NCI-H526 (cell line): Measurements from ENCODE around the gene PRKAA2.
A peak's percentile ranks its signal among the peaks of the same experiment; 100 is the strongest.

Experiments
- DNase-seq, 2 experiments: peaks; one replicate each; lab custom pipeline; 2025; lab: John Stamatoyannopoulos, UW

The PRKAA2 gene

DNA sequence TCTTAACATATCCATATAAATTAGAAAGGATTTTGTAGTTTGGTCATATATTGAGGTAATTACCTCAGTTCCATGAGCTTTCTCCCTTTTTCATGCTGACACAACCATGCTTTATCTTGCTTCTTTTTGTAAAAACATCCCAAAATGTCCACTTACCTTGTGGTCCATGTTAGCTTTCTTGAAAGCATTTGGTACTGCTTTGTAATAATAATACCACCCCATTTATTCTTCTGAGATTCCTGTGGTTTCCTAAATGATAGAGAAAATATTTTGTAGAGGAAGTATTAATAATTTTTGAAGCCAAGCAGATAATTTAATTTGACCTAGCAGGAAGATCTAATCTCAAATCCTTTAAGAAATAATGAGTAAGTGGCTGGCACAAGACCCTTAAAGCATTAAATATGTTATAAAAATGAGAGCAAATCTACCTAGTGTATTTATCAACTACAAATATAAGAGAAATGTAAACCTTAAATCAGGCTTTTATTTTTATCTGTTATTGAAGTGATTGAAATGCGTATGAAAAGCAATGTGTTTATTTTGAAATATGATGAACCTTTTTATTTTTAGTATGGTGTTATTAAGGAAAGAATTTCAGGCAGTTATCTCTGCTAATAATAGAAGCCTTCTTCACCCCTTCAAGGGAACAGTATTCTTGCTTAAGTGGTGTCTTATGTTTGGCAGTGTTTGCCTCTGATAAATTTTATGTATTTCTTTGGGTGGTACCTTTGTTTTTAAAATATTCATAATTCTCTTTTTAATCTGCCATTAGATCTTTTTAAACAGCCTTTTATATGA lies 9.2 kb downstream of the PRKAA2 start:
- DNase-seq: no peak

DNA sequence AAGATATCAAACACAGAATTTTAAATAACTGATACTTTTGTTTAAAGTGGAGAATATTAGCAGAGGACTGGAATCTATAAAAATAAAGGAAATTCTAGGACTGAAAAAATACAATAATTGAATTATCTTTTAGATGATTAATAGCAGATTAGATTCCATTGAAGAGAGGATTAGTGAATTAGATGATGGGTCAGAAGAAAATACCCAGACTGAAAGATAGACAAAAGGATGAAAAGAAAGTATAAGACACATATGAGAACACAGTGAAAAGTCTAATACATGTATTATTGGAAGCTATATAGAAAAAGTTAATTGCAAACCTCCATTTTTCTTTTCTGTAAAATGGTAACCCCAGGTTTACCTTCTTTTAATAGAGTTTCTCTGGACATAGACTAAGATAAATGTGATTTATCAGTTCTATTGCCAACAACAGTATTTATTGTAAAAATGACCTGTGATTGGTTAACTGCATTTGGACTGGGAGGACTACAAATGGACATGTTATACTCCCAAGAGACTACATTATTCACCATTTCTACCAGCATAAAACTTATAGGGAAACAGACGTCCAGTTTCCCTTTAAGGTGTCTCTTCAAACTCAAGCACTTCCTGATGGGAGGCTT lies 11.0 kb downstream of the PRKAA2 start:
- no peak for DNase-seq

DNA sequence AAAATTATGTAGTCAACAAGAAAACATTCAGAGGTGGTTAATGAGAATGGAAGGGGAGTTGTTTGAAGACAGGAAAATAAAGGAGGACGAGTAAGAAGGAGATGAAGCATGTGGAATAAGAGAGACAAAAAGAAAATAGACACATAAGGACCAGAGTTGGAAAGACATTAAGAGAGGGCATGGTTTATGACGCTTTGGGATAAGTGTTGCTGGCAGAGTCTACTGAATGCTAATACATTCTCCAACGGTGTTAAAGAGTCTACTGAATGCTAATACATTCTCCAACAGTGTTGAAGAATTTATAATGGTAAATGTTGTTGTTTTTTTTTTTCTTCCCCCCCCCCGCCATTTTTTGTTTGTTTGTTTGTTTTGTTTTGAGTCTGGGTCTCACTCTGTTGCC lies 13.1 kb downstream of the PRKAA2 start:
- DNase-seq: no peak

DNA sequence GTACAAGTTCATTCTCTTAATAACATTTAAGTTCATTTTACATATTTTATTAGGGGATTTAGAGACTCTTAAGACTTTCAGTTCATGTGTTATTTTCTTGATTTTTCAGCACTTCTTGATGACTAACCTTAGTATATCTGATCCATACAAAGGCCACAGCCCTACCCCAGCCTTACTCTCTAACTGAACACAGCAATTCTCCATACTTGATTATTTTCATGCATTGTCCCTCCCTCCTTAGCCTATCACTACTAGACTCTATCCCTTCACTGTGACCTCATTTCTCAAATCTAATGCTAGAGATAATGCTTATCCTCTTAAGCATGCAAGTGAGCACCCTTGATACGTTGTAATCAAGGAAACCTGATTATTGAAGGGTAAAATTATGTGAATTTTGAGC lies 15.2 kb downstream of the PRKAA2 start:
- no peak for DNase-seq

DNA sequence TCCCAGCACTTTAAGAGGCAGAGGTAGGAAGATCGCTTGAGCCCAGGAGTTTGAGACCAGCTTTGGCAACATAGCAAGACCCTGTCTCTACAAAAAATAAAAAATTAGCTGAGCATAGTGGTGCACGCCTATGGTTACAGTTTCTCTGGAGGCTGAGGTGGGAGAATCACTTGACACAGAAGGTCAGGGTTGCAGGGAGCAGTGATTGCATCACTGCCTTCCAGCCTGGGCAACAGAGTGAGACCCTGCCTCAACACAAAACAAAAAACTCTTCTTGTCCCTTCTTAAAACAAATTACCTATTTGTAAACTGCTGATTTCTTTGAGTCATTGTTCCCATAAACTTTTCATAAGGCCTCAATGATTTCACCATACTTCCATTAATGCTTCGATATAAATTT lies 18.7 kb downstream of the PRKAA2 start:
- DNase-seq: no peak

DNA sequence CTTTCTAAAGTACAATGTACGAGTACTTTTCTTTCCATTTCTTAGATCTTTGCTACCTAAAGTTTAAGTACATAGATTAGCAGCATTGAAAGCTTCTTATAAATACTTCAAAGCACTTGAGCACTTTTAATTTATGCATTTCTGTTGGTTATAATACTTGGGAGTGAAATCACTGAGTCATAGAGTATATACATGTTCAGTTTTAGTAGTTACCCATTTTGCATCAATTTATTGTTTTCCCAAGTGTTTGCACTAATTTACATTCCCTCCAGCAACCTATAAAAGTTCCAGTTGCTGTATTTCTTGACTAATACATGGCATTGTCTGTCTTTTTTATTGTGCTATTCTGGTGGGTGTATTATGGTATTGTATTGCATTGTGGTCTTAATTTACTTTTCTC lies 20.3 kb downstream of the PRKAA2 start:
- DNase-seq: no peak

DNA sequence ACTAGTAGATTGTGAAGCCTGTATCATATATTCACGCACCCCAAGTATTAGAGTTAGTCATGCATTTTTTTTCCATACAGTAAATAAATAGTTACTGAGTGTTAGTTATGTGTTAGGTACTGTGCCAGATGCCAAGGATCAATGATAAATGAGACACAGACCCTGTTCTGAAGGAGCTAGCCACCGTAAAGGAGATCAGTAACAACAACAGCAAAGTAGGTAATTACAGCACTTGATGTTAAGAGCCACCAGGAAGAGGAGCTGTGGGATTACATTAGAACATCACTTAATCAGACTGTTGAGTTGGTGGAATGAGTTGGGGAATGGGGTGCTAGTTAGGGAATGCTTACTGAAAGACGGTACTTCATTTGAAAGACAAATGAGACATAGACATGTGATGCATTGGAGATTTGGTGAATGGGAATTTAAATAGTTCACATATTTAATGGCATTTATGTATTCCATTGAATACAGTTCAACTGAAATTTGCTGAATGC lies 21.0 kb downstream of the PRKAA2 start:
- DNase-seq: peak; percentile 41 to 59

DNA sequence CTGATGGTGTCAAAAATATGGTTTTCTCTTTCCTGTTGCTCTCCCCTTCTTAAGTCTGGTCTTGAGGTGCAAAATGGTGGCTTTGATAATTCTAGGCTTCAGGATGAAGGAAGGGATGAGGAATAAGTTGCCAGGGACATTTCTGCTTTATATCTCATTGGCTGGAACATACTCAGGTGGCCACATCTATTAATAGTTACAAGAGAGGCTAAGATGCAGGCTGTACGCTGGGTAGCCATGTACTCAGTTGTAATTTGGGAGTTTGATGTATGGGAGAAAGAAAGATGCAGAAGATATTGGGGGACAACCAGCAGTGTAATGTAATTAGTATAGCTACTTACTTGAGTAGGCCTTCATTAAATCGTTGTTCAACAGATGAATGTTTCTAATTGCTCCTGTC lies 25.2 kb downstream of the PRKAA2 start:
- no peak for DNase-seq

DNA sequence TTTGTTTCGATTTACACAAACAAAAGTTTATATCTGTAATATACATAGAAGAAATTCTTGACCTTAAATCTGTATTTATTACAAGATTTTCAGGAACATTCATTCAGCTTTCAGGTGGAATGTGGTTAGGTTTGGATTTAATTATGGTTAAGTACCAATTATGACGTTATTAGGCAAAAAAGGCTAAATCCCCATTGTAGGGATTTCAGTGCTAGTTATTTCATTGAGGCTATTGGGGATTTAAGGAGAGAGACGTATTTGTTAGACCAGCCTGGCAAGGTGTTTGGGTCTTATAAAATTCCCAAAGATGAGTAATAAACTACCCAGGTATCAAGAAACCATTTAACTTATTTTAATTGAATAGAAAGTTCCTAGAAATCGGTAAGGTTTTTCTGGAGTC lies 26.0 kb downstream of the PRKAA2 start:
- no peak for DNase-seq

DNA sequence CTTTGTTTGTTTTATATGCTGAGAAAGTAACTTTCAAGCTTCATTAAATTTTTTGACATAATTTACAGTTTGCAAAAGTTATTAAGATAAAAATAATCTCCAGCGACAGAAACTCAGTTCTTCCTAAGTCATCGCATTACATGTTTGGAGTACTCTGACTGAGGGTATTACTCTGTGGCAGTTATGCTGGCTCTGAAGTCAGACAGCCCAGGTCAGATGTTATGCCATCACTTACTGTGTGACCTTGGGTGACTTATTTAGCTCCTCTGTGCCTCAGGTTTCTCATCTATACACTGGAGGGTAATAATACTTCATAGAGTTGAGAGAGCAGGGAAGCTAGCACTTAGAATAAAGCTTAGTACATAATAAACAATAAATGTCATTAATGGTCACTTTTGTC lies 26.4 kb downstream of the PRKAA2 start:
- no peak for DNase-seq

DNA sequence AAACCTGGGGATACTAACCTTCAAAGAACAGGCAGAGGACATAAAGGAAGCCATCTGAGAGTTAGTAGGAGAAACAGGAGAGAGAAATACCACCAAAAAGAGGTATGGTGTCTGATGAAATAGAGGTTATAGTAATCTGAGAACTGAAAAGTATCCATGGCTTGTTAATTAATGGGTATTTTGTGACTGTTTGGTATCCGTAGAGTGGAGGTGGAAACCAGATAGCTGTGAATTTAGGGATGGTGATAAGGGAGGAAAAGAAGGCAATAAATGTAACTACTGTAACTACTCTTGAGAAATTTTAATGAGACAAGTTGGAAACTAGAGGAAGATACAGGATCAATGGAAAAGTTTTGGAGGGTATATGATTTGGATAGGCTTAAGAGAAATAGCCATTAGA lies 27.5 kb downstream of the PRKAA2 start:
- DNase-seq: no peak

DNA sequence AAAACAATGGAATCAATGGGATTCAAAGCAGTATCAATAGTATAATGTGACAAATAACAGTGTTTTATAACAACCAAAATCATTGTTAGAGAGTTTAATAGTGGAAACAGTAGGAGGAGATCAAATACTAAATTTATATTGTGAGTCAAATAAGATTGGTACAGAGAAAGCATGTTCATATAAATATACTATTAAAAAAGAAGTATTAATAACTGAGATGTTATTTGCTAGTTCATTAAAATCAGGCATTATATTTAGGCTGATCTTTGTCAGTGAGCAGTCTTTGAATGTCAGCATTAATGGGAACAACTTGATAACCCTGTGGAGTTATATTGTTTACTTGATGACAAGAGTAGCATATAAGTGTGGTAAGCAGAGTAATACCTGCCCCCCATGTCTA lies 30.6 kb downstream of the PRKAA2 start:
- DNase-seq: no peak

DNA sequence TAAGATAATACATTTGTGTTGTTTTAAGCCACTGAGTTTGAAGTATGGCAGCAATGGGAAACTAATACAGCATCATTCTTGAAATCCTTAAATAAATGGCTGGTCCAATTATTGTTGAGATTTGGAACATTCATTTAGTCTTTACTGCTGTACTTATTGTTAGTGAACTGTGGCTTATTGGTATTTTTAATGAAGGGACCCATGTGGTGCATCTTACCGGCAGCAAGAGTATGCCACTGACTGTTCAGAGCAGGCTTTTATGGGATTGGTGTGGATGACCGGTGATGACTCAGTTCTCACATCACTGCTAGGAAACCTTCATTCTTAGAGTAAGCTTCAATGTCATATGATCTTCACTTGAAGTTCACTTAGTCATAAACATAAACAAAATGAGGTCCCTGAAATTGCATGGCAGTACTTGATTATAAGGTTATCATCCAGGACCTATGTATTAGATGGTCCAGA lies 31.5 kb downstream of the PRKAA2 start:
- no peak for DNase-seq

DNA sequence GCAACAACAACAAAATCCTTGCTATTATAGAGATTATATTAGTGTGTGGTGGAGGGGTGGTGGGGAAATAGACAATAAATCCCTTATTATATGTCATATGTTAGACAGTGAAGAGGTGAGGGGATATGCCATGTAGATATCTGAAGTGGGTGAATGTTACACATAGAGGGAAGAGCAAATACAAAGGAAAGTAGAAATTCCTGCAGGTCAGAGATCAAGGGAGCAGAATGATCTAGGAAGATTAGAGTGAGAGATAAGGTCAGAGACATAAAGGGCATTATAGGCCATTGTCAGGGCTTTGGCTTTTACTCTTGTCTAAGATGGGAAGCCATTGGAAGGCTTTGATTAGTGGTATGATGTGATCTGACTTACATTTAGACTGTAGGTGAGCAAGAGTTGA lies 38.5 kb downstream of the PRKAA2 start:
- no peak for DNase-seq

DNA sequence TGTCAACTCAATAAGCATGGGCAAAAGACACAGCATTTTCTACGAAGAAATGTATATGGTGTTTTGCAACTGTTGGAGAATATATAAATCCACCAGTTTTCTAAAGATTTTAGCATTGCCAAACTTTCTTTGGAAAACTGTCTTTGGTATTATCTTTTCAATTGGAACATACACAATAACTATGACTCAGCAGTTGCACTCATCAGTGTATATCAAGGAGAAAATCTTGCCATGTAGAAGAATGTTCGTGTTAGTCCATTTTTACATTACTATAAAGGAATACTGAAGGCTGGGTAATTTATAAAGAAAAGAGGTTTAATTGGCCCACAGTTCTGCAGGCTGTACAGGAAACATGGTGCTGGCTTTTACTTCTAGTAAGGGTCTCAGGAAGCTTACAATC lies 41.1 kb downstream of the PRKAA2 start:
- no peak for DNase-seq

DNA sequence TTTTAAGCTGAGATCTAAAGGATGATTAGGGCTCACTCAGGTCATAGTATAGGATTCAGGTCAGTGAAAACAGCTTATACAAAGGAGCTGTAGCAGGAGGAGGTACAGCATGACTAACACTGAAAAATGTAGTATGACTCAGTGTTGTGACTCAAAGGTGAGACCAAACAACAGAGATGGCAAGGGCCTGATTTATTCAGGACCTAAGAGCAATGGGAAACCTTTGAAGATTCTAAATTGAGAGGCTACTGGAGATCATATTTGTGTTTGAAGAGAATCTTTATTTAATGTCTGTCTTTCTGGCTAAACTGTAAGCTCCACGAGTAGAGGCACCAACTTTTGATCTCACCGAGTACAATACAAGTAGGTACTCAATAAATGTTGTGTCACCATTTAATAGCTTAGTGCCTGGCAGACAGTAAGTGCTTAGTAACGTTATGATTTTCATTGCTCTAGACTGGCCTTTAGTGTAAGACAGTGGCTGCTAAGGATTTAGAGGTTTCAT lies 43.5 kb downstream of the PRKAA2 start:
- DNase-seq: no peak

DNA sequence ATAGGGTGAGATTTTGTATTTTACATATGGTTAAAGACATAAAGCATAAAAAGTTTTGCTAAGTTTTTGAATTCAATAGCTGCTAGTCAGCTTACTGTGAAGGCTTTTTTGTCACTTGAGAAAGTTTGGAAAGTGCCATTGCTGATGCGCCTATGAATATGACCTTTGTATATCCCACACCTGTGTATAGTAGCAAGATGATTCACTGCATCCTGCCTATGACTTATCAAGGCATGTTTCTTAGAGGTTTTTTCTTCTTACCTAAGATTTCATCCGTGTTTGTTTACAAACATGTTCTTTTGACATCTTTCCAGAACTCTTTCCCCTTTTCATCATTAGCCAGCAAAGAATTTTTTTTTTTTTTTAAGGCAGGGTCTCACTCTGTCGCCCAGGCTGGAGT lies 51.5 kb downstream of the PRKAA2 start:
- DNase-seq: no peak

DNA sequence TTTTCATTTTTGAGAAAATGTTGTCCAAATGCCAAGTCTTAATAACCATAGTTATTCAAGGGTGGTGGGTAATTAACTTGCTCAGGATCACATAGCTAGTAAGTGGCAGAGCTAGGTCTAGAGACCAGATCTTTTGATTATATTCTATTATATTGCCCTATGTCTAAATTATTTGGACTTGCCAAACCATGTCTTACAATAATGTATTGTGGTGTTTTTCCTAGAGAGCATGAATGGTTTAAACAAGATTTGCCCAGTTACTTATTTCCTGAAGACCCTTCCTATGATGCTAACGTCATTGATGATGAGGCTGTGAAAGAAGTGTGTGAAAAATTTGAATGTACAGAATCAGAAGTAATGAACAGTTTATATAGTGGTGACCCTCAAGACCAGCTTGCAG lies 58.6 kb downstream of the PRKAA2 start:
- no peak for DNase-seq

DNA sequence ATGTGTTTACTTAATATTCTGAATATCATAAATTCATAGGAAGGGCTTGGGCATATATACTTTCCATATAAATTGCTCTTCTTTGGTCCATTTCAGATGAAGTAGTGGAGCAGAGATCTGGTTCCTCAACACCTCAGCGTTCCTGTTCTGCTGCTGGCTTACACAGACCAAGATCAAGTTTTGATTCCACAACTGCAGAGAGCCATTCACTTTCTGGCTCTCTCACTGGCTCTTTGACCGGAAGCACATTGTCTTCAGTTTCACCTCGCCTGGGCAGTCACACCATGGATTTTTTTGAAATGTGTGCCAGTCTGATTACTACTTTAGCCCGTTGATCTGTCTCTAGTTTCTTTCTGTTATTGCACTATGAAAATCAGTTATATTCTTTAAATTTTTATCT lies 62.3 kb downstream of the PRKAA2 start:
- DNase-seq: no peak

DNA sequence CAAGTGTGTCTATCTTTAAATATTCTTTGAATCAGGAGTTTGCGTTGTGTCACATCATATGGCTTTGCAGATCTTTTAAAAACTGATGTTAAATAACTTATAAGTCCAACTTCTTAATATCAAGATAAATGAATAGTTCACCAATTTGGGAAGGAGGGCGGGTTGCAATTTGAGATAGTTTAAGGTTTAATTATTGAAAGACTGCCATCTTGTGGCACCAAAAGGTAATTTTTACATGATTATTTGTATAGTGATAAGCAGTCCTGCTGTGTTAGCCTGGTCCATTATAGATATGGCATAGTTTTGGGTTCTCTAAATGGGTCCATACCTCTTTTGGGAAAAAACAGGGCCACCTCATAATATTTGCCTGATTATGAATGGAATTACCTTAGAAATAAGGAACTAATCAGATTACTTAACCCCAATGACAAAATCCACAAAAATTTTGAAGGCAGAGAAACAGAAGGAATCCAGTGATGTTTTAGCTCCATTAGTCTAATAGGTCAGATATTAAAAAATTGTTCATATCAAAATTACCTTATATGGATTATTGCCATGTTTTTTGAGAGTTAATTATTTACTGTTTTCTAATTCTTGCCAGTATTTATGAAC lies 64.3 kb downstream of the PRKAA2 start:
- DNase-seq: peak; percentile 10 to 78

DNA sequence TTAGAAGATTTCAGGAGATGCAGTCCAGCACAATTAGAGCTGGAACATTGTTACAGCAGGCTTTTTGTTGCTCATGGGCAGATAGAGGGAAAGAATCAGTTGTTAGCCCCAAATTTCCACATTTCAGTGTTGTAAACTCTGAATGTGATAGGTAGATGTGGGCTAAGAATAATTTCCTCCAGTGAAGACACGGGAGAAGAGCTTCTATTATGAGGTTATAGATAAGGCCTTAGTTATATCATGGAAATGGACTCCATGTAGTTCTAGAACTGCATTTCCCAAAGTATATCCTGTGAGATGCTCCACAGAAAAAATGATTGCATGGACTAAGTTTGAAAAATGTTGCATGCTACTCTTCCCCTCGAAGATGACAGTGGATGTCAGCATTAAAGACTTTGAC lies 64.9 kb downstream of the PRKAA2 start:
- no peak for DNase-seq

DNA sequence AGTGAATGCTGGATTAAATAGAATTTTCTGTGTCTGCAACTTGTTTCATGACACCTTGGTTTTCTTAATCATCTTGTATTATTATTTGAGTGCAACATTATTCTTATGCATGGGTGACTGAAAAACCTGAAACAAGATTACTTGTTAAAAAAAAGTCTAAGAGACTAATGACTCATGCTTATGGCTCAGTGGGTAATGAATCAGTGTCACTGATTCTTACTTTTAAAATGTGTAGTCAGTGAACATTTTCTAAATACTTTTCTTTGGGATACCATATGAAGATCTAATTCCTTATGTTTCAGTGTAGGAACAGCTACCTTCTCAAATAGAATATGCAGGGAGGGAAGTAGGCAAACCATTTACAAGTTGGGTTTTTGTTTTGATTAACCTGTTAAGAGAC lies 65.5 kb downstream of the PRKAA2 start:
- no peak for DNase-seq

DNA sequence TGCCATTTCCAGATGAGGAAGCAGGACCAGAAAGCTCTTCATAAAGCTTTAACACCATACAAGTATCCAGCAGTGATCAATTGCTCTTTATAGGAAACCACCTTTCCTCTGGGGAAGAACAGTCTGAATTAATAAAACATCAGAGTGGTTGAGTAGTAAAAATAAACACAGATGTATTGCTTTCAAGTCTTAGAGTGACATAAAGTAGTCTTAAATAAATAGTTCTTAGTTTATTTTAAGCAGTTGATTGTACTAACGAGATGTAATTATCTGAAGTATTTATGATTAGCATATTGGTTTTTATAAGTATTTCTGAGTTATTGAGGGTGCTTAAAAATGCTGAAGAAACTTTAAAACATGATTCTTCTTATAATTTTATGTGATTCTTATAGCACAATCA lies 67.0 kb downstream of the PRKAA2 start:
- DNase-seq: no peak
